H1 (cell line): ENCODE results near the gene HAUS2. TPM values are rescaled to one million over a fixed set of nuclear protein-coding genes. Genes with fewer than 3 reads are reported as not detected.
A peak's percentile ranks its signal among the peaks of the same experiment; 100 is the strongest.

Source experiments
- CTCF ChIA-PET: fragments of 300-600 bp; sonication (Branson Sonifier 250); formaldehyde crosslinking; loops from one replicate; lab custom pipeline; 2021; ENCODE audit not compliant: partially characterized antibody; lab: Charles Lee
- POLR2A ChIA-PET: fragments of 300-600 bp; sonication (Branson Sonifier 250); formaldehyde crosslinking; loops from one replicate; lab custom pipeline; 2021; ENCODE audit warnings: inconsistent platforms; ENCODE audit not compliant: partially characterized antibody; lab: Charles Lee
- DNase-seq, 2 experiments: peaks; one replicate each; pipeline versions ENCODE4 v3.0.0 to v3.0.0-alpha.2; 2010 to 2022; ENCODE audit warnings: low spot score in 2 of 2, low read depth in 1 of 2, mixed read lengths in 1 of 2
- FAIRE-seq: peaks from 2 replicates; lab custom pipeline; 2011; peaks lifted over from hg19 to GRCh38; lab: Jason Lieb, UNC
- H2AFZ ChIP-seq: 2 replicates; pipeline ENCODE4 v1.8.1; 2012; ENCODE audit warnings: low read length, inconsistent platforms
- H2AK5ac ChIP-seq: 2 replicates; pipeline ENCODE4 v1.6.1; 2013; ENCODE audit warnings: low read depth, low read length
- H2BK120ac ChIP-seq: replicated peaks from 2 replicates; pipeline ENCODE3; 2013; ENCODE audit warnings: low read depth, low read length, inconsistent platforms
- H2BK12ac ChIP-seq: 2 replicates; pipeline ENCODE4 v1.6.1; 2013; ENCODE audit warnings: low read depth, low read length
- H2BK15ac ChIP-seq: 2 replicates; pipeline ENCODE4 v1.6.1; 2013; ENCODE audit warnings: low read length
- H2BK20ac ChIP-seq: 2 replicates; pipeline ENCODE4 v1.6.1; 2013; ENCODE audit warnings: low read length
- H2BK5ac ChIP-seq: 2 replicates; pipeline ENCODE4 v1.6.1; 2013; ENCODE audit warnings: low read depth, low read length
- H3K14ac ChIP-seq: 2 replicates; pipeline ENCODE4 v1.6.1; 2013; ENCODE audit warnings: inconsistent platforms; ENCODE audit not compliant: insufficient read length
- H3K18ac ChIP-seq: 2 replicates; pipeline ENCODE4 v1.6.1; 2013; ENCODE audit warnings: low read length; ENCODE audit errors: extremely low read depth
- H3K23ac ChIP-seq: 2 replicates; pipeline ENCODE4 v1.6.1; 2013; ENCODE audit warnings: inconsistent platforms; ENCODE audit not compliant: insufficient read length
- H3K23me2 ChIP-seq: 2 replicates; pipeline ENCODE4 v1.6.1; 2013; ENCODE audit warnings: low read depth, low read length
- H3K27ac ChIP-seq: 2 replicates; pipeline ENCODE4 v1.6.1; 2011; ENCODE audit warnings: low read depth, low read length, inconsistent platforms
- H3K27me3 ChIP-seq, 4 experiments: replicated peaks in 1 of 4; 1 replicate in 1 of 4; 2 replicates in 3 of 4; pipeline versions ENCODE4 v1.6.1 to v1.8.1; 2011 to 2013; ENCODE audit warnings: low read length in 3 of 4, mild to moderate bottlenecking in 3 of 4, inconsistent platforms in 2 of 4, mixed read lengths in 2 of 4, moderate library complexity in 1 of 4; ENCODE audit not compliant: control insufficient read depth in 3 of 4, insufficient read depth in 3 of 4; ENCODE audit errors: extremely low read depth in 1 of 4
- H3K36me3 ChIP-seq, 4 experiments: 2 replicates each; pipeline versions ENCODE4 v1.6.1 to v1.8.1; 2011 to 2013; ENCODE audit warnings: mild to moderate bottlenecking in 4 of 4, low read length in 3 of 4, moderate library complexity in 2 of 4, control low read depth in 1 of 4, inconsistent platforms in 1 of 4; ENCODE audit not compliant: insufficient read depth in 4 of 4, control insufficient read depth in 2 of 4
- H3K4ac ChIP-seq: replicated peaks from 2 replicates; pipeline ENCODE3; 2013; ENCODE audit warnings: low read length, low read depth, mixed read lengths, inconsistent platforms; ENCODE audit not compliant: insufficient read length
- H3K4me1 ChIP-seq, 4 experiments: replicated peaks in 1 of 4; 1 replicate in 1 of 4; 2 replicates in 3 of 4; pipeline versions ENCODE4 v1.6.1 to v1.8.1; 2011 to 2013; ENCODE audit warnings: low read length in 3 of 4, inconsistent platforms in 2 of 4, mixed read lengths in 1 of 4; ENCODE audit not compliant: insufficient read depth in 4 of 4, control insufficient read depth in 3 of 4
- H3K4me2 ChIP-seq, 2 experiments: 2 replicates each; pipeline versions ENCODE4 v1.6.1 to v1.8.1; 2011 to 2013; ENCODE audit warnings: low read depth in 2 of 2, low read length in 2 of 2, control low read depth in 1 of 2, inconsistent platforms in 1 of 2, mild to moderate bottlenecking in 1 of 2; ENCODE audit not compliant: insufficient read depth in 1 of 2
- H3K4me3 ChIP-seq, 4 experiments: fragments of 200-600, 300-600 bp in 1 of 4; sonication (generic), shearing (Covaris generic), sonication (Bioruptor Twin) in 1 of 4; 2 replicates each; pipeline versions ENCODE4 v1.5.1 to v1.8.1; 2011 to 2016; ENCODE audit warnings: low read length in 4 of 4, low read depth in 3 of 4, control low read depth in 2 of 4, inconsistent platforms in 2 of 4, mild to moderate bottlenecking in 2 of 4, mixed read lengths in 1 of 4, moderate library complexity in 1 of 4; ENCODE audit not compliant: insufficient read depth in 2 of 4; ENCODE audit errors: extremely low read depth in 1 of 4
- H3K56ac ChIP-seq: replicated peaks from 2 replicates; pipeline ENCODE3; 2013; ENCODE audit warnings: low read depth, mild to moderate bottlenecking, mixed read lengths, low read length, inconsistent platforms; ENCODE audit not compliant: insufficient read length
- H3K79me1 ChIP-seq: 2 replicates; pipeline ENCODE4 v1.6.1; 2013; ENCODE audit warnings: low read depth, low read length, control low read depth
- H3K79me2 ChIP-seq, 2 experiments: 2 replicates each; pipeline versions ENCODE4 v1.6.1 to v1.8.1; 2012 to 2013; ENCODE audit warnings: low read length in 2 of 2, mild to moderate bottlenecking in 2 of 2, inconsistent platforms in 1 of 2; ENCODE audit not compliant: insufficient read depth in 2 of 2, control insufficient read depth in 1 of 2
- H3K9ac ChIP-seq, 4 experiments: replicated peaks in 1 of 4; 1 replicate in 1 of 4; 2 replicates in 3 of 4; pipeline versions ENCODE4 v1.6.1 to v1.8.1; 2011 to 2013; ENCODE audit warnings: low read depth in 3 of 4, low read length in 3 of 4, control low read depth in 2 of 4, mild to moderate bottlenecking in 2 of 4, moderate library complexity in 2 of 4, inconsistent platforms in 1 of 4; ENCODE audit errors: extremely low read depth in 1 of 4
- H3K9me3 ChIP-seq, 2 experiments: 2 replicates each; pipeline versions ENCODE4 v1.6.1 to v1.8.1; 2012 to 2013; ENCODE audit warnings: mild to moderate bottlenecking in 2 of 2, moderate library complexity in 2 of 2, control low read depth in 1 of 2, inconsistent platforms in 1 of 2, low read depth in 1 of 2, low read length in 1 of 2, mixed read lengths in 1 of 2; ENCODE audit not compliant: insufficient read depth in 2 of 2
- H4K20me1 ChIP-seq, 2 experiments: replicated peaks in 1 of 2; 2 replicates each; pipeline versions ENCODE3 to v1.8.1; 2011 to 2013; ENCODE audit warnings: inconsistent platforms in 2 of 2, low read length in 2 of 2, mild to moderate bottlenecking in 1 of 2; ENCODE audit not compliant: insufficient read depth in 2 of 2, control insufficient read depth in 1 of 2
- H4K5ac ChIP-seq: 2 replicates; pipeline ENCODE4 v1.6.1; 2013; ENCODE audit warnings: low read length, low read depth, mixed read lengths, inconsistent platforms; ENCODE audit not compliant: insufficient read length
- H4K8ac ChIP-seq: 2 replicates; pipeline ENCODE4 v1.8.0; 2013; ENCODE audit warnings: mild to moderate bottlenecking, moderate library complexity, low read length, inconsistent platforms; ENCODE audit not compliant: insufficient read depth; ENCODE audit errors: extremely low read depth
- H4K91ac ChIP-seq: replicated peaks from 2 replicates; pipeline ENCODE3; 2013; ENCODE audit warnings: low read length, mixed read lengths, inconsistent platforms; ENCODE audit not compliant: insufficient read length
- EZH2 ChIP-seq: fragments of 200-600 bp; sonication (generic); IDR thresholded peaks from 2 replicates; pipeline ENCODE4 v1.7.1; 2012; ENCODE audit warnings: low read depth, mild to moderate bottlenecking, moderate library complexity, low read length, inconsistent platforms; ENCODE audit not compliant: severe bottlenecking
- RFX5 ChIP-seq: IDR thresholded peaks from 2 replicates; pipeline ENCODE4 v1.6.1; 2011; ENCODE audit warnings: low read depth, low read length, improper control_type of control experiment, borderline replicate concordance
- SIX5 ChIP-seq: IDR thresholded peaks from 2 replicates; pipeline ENCODE4 v1.6.1; 2011; ENCODE audit warnings: mild to moderate bottlenecking, low read depth, low read length
- WGBS, 2 experiments: shearing (Covaris generic) in 1 of 2; methylation state at CpG; one replicate each; pipeline versions ENCODE4 v1.1.6 to v1.1.7; 2013 to 2015; ENCODE audit warnings: low lambda C conversion rate in 2 of 2, mixed read lengths in 2 of 2, inconsistent platforms in 1 of 2, low coverage in 1 of 2, missing lambda C conversion rate in 1 of 2; ENCODE audit not compliant: insufficient replicate concordance in 2 of 2, insufficient coverage in 1 of 2, insufficient read length in 1 of 2; ENCODE audit errors: extremely low coverage in 1 of 2, missing lambda C conversion rate in 1 of 2; 5-methylcytosine and 5-hydroxymethylcytosine counted together
- polyA plus RNA-seq, 7 experiments: library from polyadenylated mRNA; depleted of rRNA in 3 of 7; stranded (reverse) in 5 of 7; unstranded in 2 of 7; fragments of >200 nt in 5 of 7; fragments of 200-250 nt in 2 of 7; gene quantifications; 1 replicate in 5 of 7; 2 replicates in 1 of 7; 4 replicates in 1 of 7; pipeline versions ENCODE4 v1.2.1 to v1.2.3, GENCODE V29; 2011 to 2013; ENCODE audit warnings: missing spikeins in 2 of 7, mixed read lengths in 2 of 7
- total RNA-seq: library from RNA; stranded (reverse); fragmentation: NEBNext Ultra II Directional; extraction: Animal tissue kit (Norgen Biotek cat#: 25700); gene quantifications from 2 replicates; pipeline ENCODE4 v1.2.1, GENCODE V29; 2021

HAUS2 gene
- total and polyA plus RNA-seq, 2 of the 8 experiments (the other 6 are each of a cell fraction or from before 2014, with no cell fraction given): 12.1 to 33.5 TPM

GRCh38 chr15:42547918-42548248 lies 755 bp upstream of the HAUS2 start:
- Histone ChIP-seq H3K79me1 (peaks cover 2% of the 10 kb centered on the region; the same call in 1 of the 2 replicates), H3K4ac (no peak overlapping the region), H3K14ac (no peak overlapping the region), H3K4me3 (peak overlapping the region; percentile 92 to 97 (median 96)), H2AK5ac (no peak overlapping the region), H3K36me3 (peaks cover 0 to 18% (median 5%) of the 10 kb centered on the region in 4 experiments; a peak in 5 of 8 replicates), H4K5ac (no peak overlapping the region), H2BK20ac (no peak overlapping the region), H3K9me3 (no peaks in the 10 kb centered on the region), H3K4me2 (peak overlapping the region; percentile 84 to 86), H2BK12ac (no peak overlapping the region), H3K9ac (peak overlapping the region; percentile 80 to 97 (median 95)), H4K20me1 (no peaks in the 10 kb centered on the region), H2BK120ac (no peak overlapping the region), H3K4me1 (peaks cover 0 to 3% (median 0%) of the 10 kb centered on the region in 4 experiments; a peak in 2 of 7 replicates), H2AFZ (peak overlapping the region; percentile 67), H3K27ac (no peak overlapping the region), H3K56ac (no peak overlapping the region), H2BK5ac (0 out of 2 replicates have a peak overlapping the region, but pooled peaks have one; percentile 90), H3K79me2 (peaks cover 0 to 33% of the 10 kb centered on the region in 2 experiments; a peak in 3 of 4 replicates), H2BK15ac (no peak overlapping the region), H3K27me3 (no peaks in the 10 kb centered on the region)
- 12% methylated on average over 9 of the region's 9 CpGs; no CpG with 5 or more reads in 1 of the 2 experiments for WGBS, 2 experiments
- DNase-seq (no peak), FAIRE-seq (no peak)
- CTCF ChIA-PET: interaction anchor here (1.6 to 2.4 kb wide), 2 partner anchors 102 to 104 kb away, joined by 4 to 9 read pairs; no protein-coding TSS in a partner anchor
- TF ChIP-seq EZH2 (no peak), SIX5 (no peak), RFX5 (0 out of 2 replicates have a peak, but pooled peaks have one; percentile 15)
- TF ChIP-seq, all 59 proteins: peak for 1
- Histone ChIP-seq H3K23me2 (no peaks in the 10 kb centered on the region; the same call in 1 of the 2 replicates), H3K23ac (no peak overlapping the region), H4K8ac (no peak overlapping the region), H3K18ac (no peak overlapping the region), H4K91ac (no peak overlapping the region)
- POLR2A ChIA-PET: interaction anchor here (0.7 to 2.0 kb wide), 13 partner anchors 8 to 122 kb away, joined by 3 to 11 read pairs (median 4); partner anchors contain the start of genes STARD9 and ZNF106
